Osteocyte (in vitro differentiated cells): ENCODE measurements around the gene LRRN1. TPM values are rescaled to one million over a fixed set of nuclear protein-coding genes. Genes with fewer than 3 reads are reported as not detected.

Experiments
- DNase-seq: peaks from one replicate; pipeline ENCODE4 v3.0.0; 2021; ENCODE audit warnings: mixed read lengths; ENCODE audit not compliant: unreplicated experiment; ENCODE audit errors: extremely low spot score
- H3K27ac Mint-ChIP-seq: one replicate; pipeline ENCODE4 v1.8.0; 2021; ENCODE audit warnings: mild to moderate bottlenecking, mixed read lengths; ENCODE audit not compliant: unreplicated experiment
- H3K27me3 Mint-ChIP-seq: one replicate; pipeline ENCODE4 v1.8.0; 2021; ENCODE audit warnings: mixed read lengths; ENCODE audit not compliant: unreplicated experiment
- H3K36me3 Mint-ChIP-seq: one replicate; pipeline ENCODE4 v1.8.0; 2021; ENCODE audit warnings: mixed read lengths; ENCODE audit not compliant: unreplicated experiment
- H3K4me1 Mint-ChIP-seq: one replicate; pipeline ENCODE4 v1.8.0; 2021; ENCODE audit warnings: mixed read lengths; ENCODE audit not compliant: unreplicated experiment
- H3K4me3 Mint-ChIP-seq: one replicate; pipeline ENCODE4 v1.8.0; 2021; ENCODE audit warnings: mild to moderate bottlenecking, moderate library complexity, mixed read lengths; ENCODE audit not compliant: unreplicated experiment
- H3K9me3 Mint-ChIP-seq: one replicate; pipeline ENCODE4 v1.8.0; 2021; ENCODE audit warnings: mixed read lengths; ENCODE audit not compliant: unreplicated experiment
- total RNA-seq: library from RNA; stranded (reverse); gene quantifications from 2 replicates; pipeline ENCODE4 v1.2.1, GENCODE V29; 2021
- TF ChIP-seq, protein P1 (sequence below): fragments of 200-600 bp; sonication (generic); IDR thresholded peaks from 2 replicates; pipeline ENCODE4 v1.5.0; 2021; ENCODE audit warnings: antibody characterized with exemption, mild to moderate bottlenecking, moderate library complexity

The LRRN1 gene
- total RNA-seq, 1 donor from 2014 or later = 0.99 TPM

DNA sequence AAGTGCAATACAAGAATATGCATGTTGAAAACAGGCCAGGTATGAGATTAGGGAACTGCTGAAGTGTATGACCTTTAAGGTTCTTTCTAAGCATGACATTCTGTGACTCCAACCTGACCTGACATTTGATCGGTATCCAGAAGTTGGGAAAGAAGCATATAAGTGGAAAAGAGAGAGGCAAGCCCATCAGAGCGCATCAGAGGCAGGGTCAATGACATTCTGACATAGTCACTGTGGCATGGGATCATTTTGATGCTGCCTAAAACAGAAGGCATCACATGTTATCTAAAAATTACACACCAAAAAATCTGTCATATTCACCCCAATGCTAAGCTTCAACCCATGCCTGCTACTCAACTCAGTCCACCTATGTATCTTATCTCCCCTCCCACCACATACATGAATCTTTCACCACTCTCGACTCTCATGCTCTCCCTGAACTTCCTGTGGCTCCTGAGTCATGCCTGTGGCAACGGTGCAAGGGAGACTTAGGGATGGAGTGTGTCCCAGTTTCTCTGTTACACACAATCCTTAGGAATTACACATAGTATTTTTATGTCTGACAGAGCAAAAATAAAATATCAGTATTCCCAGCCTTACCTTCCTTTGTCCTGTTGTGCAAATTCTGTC is 20.5 kb upstream of the LRRN1 start:
- TF ChIP-seq, protein P1, sequence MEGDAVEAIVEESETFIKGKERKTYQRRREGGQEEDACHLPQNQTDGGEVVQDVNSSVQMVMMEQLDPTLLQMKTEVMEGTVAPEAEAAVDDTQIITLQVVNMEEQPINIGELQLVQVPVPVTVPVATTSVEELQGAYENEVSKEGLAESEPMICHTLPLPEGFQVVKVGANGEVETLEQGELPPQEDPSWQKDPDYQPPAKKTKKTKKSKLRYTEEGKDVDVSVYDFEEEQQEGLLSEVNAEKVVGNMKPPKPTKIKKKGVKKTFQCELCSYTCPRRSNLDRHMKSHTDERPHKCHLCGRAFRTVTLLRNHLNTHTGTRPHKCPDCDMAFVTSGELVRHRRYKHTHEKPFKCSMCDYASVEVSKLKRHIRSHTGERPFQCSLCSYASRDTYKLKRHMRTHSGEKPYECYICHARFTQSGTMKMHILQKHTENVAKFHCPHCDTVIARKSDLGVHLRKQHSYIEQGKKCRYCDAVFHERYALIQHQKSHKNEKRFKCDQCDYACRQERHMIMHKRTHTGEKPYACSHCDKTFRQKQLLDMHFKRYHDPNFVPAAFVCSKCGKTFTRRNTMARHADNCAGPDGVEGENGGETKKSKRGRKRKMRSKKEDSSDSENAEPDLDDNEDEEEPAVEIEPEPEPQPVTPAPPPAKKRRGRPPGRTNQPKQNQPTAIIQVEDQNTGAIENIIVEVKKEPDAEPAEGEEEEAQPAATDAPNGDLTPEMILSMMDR = no peak
- H3K4me1 Mint-ChIP-seq = no peaks in the 10 kb centered on the region
- no peak overlapping the region for H3K27ac Mint-ChIP-seq
- H3K4me3 Mint-ChIP-seq = no peak overlapping the region
- H3K36me3 Mint-ChIP-seq = no peaks in the 10 kb centered on the region
- no peaks in the 10 kb centered on the region for H3K27me3 Mint-ChIP-seq
- DNase-seq = no peak
- H3K9me3 Mint-ChIP-seq = peaks cover 21% of the 10 kb centered on the region

DNA sequence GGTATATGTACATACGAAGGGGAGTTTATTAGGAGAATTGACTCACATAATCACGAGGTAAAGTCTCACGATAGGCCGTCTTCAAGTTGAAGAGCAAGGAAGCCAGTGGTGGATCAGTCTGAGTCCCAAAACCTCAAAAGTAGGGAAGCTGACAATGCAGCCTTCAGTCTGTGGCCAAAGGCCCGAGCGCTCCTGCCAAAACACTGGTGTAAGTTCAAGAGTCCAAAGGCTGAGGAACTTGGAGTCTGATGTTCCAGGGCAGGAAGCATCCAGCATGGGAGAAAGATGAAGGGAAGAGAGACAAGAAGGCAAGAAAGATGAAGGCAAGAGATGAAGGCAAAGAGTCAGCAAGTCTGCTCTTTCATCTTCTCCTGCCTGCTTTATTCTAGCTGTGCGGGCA is 16.8 kb upstream of the LRRN1 start:
- Mint-ChIP-seq H3K27ac (no peak overlapping the region), H3K27me3 (no peaks in the 10 kb centered on the region), H3K9me3 (no peaks in the 10 kb centered on the region), H3K4me1 (no peaks in the 10 kb centered on the region), H3K36me3 (no peaks in the 10 kb centered on the region), H3K4me3 (no peak overlapping the region)
- no peak for DNase-seq
- TF ChIP-seq, protein P1 = no peak

- Mint-ChIP-seq H3K4me1 (no peaks in the 10 kb centered on the region), H3K36me3 (no peaks in the 10 kb centered on the region), H3K9me3 (no peaks in the 10 kb centered on the region), H3K27me3 (no peaks in the 10 kb centered on the region), H3K4me3 (no peak overlapping the region), H3K27ac (no peak overlapping the region)
- TF ChIP-seq, protein P1 = no peak
- DNase-seq = no peak
These were observed 16.0 kb upstream of the LRRN1 start for GRCh38 chr3:3783210-3783609.

DNA sequence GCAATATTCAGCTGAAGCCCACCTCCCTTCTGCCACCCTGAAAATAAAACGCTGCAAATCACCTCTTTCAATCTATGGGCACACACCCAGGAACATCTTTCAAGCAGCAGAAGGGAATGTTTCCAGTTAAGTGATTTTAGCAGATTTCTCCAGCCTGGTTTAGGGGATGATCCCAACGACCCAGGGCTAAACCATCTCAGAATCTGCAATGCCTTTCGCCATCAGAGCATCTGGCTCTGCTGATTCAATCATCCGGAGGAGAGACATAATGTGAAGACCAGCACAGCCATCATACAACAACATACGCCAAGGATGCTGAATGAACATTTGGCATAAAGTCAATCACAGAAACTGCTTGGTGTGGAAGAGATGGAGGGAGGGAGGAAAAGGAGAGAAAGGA is 15.5 kb upstream of the LRRN1 start:
- no peak for DNase-seq
- no peaks in the 10 kb centered on the region for H3K27me3 Mint-ChIP-seq
- H3K36me3 Mint-ChIP-seq = no peaks in the 10 kb centered on the region
- H3K27ac Mint-ChIP-seq = no peak overlapping the region
- no peak overlapping the region for H3K4me3 Mint-ChIP-seq
- TF ChIP-seq, protein P1 = no peak
- H3K9me3 Mint-ChIP-seq = peaks cover 4% of the 10 kb centered on the region
- no peaks in the 10 kb centered on the region for H3K4me1 Mint-ChIP-seq

DNA sequence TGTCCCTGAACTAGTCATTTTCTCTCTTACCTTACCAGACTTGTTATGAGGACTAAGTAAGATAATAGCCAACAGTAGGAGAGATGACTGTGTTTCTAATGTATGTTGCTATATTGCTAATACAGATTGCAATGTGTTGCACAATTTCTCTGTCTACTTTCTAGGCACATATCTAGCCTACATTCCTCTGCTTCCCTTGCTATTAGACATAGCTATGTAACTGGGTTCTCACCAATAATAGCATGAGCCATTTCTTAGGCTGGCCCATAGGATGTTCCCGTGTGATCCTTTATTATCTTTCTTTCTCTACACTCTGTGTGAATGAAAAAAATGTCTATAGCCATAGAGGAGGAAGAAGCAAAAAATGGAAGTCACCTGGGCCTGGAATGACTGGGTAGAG is 6.8 kb upstream of the LRRN1 start:
- no peak overlapping the region for H3K4me3 Mint-ChIP-seq
- no peak for DNase-seq
- no peaks in the 10 kb centered on the region for H3K4me1 Mint-ChIP-seq
- no peak overlapping the region for H3K27ac Mint-ChIP-seq
- H3K27me3 Mint-ChIP-seq = peaks cover 16% of the 10 kb centered on the region
- H3K36me3 Mint-ChIP-seq = no peaks in the 10 kb centered on the region
- H3K9me3 Mint-ChIP-seq = peaks cover 11% of the 10 kb centered on the region
- TF ChIP-seq, protein P1 = no peak
